NT2/D1 (cell line): ENCODE data around the gene UBAC1.

Source experiments
- DNase-seq: peaks from one replicate; pipeline ENCODE4 v3.0.0-alpha.2; 2011; ENCODE audit warnings: low read depth, low spot score
- H3K27me3 ChIP-seq: 2 replicates; pipeline ENCODE4 v1.6.0; 2011; ENCODE audit warnings: mild to moderate bottlenecking; ENCODE audit not compliant: insufficient read length, insufficient read depth
- H3K36me3 ChIP-seq: 2 replicates; pipeline ENCODE4 v1.6.1; 2011; ENCODE audit warnings: mild to moderate bottlenecking, low read length, mixed read lengths; ENCODE audit not compliant: insufficient read depth, insufficient read length
- H3K4me1 ChIP-seq: 2 replicates; pipeline ENCODE4 v1.5.1; 2011; ENCODE audit not compliant: insufficient read depth, insufficient read length
- H3K4me3 ChIP-seq: 2 replicates; pipeline ENCODE4 v1.5.1; 2011; ENCODE audit warnings: low read depth; ENCODE audit not compliant: insufficient read length
- H3K9ac ChIP-seq: 2 replicates; pipeline ENCODE4 v1.6.0; 2011; ENCODE audit warnings: low read depth; ENCODE audit not compliant: insufficient read length
- H3K9me3 ChIP-seq: 2 replicates; pipeline ENCODE4 v1.5.1; 2011; ENCODE audit warnings: mild to moderate bottlenecking, low read length; ENCODE audit not compliant: insufficient read depth
- SUZ12 ChIP-seq: IDR thresholded peaks from 2 replicates; pipeline ENCODE4 v1.6.1; 2011; ENCODE audit not compliant: insufficient read length, insufficient read depth; ENCODE audit errors: extremely low read depth
- YY1 ChIP-seq: IDR thresholded peaks from 2 replicates; pipeline ENCODE4 v1.6.1; 2011; ENCODE audit not compliant: insufficient read length, insufficient read depth
- ZNF274 ChIP-seq: IDR thresholded peaks from 2 replicates; pipeline ENCODE4 v1.6.1; 2011; ENCODE audit warnings: mild to moderate bottlenecking, low read depth, low read length

UBAC1 gene

GRCh38 chr9:136007276-136007933 lies 46.2 kb upstream of the UBAC1 start:
- no peaks in the 10 kb centered on the region for H3K9me3 ChIP-seq

DNA sequence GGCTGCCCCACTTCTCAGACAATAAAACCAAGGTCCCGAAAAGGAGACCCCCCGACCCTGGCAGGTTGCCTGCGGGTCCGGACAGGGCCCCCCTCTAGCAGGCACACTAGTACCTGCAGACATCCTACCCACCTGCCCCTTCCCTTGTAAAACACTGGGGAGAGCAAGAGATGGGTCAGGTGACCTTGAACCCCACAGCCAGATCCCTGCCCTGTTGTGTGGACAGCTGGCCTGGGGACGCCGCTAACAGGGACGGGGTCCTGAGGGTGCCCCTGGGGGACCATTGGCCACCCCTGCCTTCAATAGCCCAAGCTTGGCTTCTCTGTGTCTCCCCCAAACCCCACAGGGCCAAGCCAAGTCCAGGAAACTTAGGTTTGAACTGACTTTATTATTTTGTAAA lies 45.0 kb upstream of the UBAC1 start:
- DNase-seq = no peak
- no peak overlapping the region for H3K4me3 ChIP-seq
- H3K9ac ChIP-seq = peak overlapping the region; percentile 28
- H3K36me3 ChIP-seq = peaks cover 35% of the 10 kb centered on the region
- H3K27me3 ChIP-seq = no peaks in the 10 kb centered on the region
- no peaks in the 10 kb centered on the region for H3K9me3 ChIP-seq
- peaks cover 72% of the 10 kb centered on the region for H3K4me1 ChIP-seq
- TF ChIP-seq SUZ12 (no peak), ZNF274 (no peak), YY1 (no peak)

More at GRCh38 chr9:136007276-136007933, 46.2 kb upstream of the UBAC1 start:
- no peak for DNase-seq
- Histone ChIP-seq H3K4me1 (peaks cover 78% of the 10 kb centered on the region), H3K27me3 (no peaks in the 10 kb centered on the region), H3K36me3 (peaks cover 47% of the 10 kb centered on the region), H3K4me3 (no peak overlapping the region), H3K9ac (peak overlapping the region; percentile 11)
- TF ChIP-seq SUZ12 (no peak), YY1 (no peak), ZNF274 (no peak)

DNA sequence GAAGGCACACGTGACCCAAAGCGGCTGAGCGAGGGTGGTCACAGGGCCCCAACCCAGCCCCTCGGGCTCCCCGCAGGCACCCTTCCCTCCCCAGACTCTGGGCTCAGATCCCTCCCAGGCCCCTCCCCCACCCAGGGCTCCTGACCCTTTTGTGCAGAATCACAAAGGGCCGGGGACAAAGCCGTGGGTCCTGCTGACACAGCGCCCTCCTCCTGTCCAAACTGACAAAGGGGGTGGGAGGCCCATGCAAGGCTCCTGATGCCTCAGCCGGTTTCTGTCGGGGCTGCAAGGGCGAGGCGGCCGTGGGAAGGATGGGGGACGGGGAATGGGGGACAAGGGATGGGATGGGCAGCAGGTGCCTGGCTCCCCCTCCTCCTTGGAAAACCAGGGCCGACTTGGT lies 43.5 kb upstream of the UBAC1 start:
- peaks cover 66% of the 10 kb centered on the region for H3K4me1 ChIP-seq
- H3K36me3 ChIP-seq = peaks cover 24% of the 10 kb centered on the region
- no peaks in the 10 kb centered on the region for H3K9me3 ChIP-seq
- peak; percentile 86 for DNase-seq
- H3K9ac ChIP-seq = peak overlapping the region; percentile 83
- no peak overlapping the region for H3K4me3 ChIP-seq
- H3K27me3 ChIP-seq = no peaks in the 10 kb centered on the region
- TF ChIP-seq SUZ12 (no peak), YY1 (no peak), ZNF274 (no peak)

DNA sequence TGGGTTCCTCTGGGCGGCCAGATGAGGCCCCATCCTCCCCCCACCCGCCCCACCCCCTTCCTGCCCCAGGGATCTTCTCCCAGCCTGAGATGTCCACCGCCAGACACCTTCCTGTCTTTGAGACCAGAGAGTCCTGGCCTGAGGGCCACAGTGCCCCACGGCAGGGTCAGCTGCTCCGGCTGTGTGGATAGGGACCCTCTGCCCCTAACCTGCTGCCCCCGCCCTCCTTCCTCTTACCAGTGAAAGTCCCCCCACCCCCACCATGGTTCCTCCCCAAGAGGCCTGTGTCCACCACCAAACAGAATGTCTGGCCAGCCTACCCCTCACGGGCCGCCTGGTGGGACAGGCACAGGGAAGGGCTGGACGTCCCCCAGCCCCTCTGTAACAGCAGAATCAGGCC lies 43.0 kb upstream of the UBAC1 start:
- Histone ChIP-seq H3K4me1 (peaks cover 62% of the 10 kb centered on the region), H3K36me3 (peaks cover 19% of the 10 kb centered on the region), H3K9me3 (no peaks in the 10 kb centered on the region), H3K4me3 (no peak overlapping the region), H3K27me3 (no peaks in the 10 kb centered on the region), H3K9ac (peak overlapping the region; percentile 83)
- no peak for TF ChIP-seq YY1
- TF ChIP-seq ZNF274 = no peak
- no peak for TF ChIP-seq SUZ12
- DNase-seq = no peak

DNA sequence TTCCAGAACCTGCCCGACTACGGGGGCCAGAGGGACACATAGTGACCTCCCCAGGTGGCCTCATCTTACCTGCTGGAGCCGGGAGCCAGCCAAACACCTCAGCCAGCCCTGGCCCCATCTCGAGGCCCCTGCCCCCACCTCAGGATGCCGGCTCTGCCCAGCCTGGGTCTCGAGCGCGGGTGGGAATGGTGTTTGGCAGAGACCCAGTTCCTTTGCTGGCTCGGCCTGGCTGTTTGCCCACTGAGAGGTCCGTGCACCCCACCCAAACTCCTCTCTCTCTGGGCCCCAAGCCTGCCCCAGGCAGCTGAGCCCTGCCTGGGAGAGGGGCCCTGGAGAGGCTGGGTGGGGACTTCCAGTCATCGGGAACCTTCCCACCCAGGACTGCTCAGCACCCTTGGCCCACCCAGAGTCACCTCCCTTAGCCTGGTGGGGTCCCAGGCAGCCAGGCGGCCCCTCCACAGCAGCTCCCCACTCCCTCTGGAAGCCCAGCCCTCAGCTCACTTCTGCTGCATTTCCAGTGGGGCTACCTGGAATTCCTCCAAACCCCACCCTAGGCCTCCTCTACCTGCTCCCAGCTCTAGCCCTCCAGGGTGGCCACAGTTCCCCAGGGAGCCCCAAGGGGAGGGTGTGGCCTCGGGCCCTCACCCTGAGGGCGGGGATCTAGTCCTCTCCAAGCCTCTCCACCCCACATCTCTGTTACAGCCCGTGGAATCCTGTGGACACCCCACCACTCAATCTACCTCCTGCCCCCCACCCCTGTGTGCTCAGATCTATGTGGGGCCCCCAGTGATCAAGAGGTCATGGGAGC lies 42.4 kb upstream of the UBAC1 start:
- H3K36me3 ChIP-seq = peaks cover 15% of the 10 kb centered on the region
- no peaks in the 10 kb centered on the region for H3K9me3 ChIP-seq
- H3K27me3 ChIP-seq = no peaks in the 10 kb centered on the region
- peaks cover 57% of the 10 kb centered on the region for H3K4me1 ChIP-seq
- no peak for DNase-seq
- peak overlapping the region; percentile 26 for H3K9ac ChIP-seq
- no peak overlapping the region for H3K4me3 ChIP-seq
- TF ChIP-seq ZNF274 = no peak
- no peak for TF ChIP-seq YY1
- no peak for TF ChIP-seq SUZ12

DNA sequence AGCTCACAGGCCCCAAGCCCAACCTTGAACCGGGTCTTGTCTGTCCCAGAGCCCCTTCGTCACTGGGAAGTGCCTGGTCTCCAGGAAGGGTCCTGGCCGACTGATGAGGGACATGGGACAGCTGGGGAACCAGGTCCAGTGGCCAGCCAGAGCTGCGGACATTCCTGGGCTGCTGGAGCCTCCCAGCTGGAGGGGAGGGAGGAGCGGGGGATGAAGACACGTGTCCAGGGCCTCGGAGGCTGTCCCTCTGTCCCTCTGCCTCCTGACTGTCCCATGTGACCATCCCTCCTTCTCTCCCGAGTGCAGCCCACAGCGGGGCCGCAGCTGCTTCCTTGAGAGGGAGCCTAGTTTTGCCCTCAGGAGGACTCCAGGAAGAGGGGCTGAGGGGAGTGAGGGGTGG lies 41.7 kb upstream of the UBAC1 start:
- H3K9me3 ChIP-seq = no peaks in the 10 kb centered on the region
- no peak for DNase-seq
- H3K4me1 ChIP-seq = peaks cover 51% of the 10 kb centered on the region
- no peak overlapping the region for H3K9ac ChIP-seq
- no peak overlapping the region for H3K4me3 ChIP-seq
- H3K36me3 ChIP-seq = peaks cover 11% of the 10 kb centered on the region
- H3K27me3 ChIP-seq = no peaks in the 10 kb centered on the region
- TF ChIP-seq ZNF274 = no peak

GRCh38 chr9:136002215-136002614 lies 41.0 kb upstream of the UBAC1 start:
- DNase-seq = no peak
- no peak for TF ChIP-seq SUZ12
- H3K9me3 ChIP-seq = no peaks in the 10 kb centered on the region
- H3K36me3 ChIP-seq = peaks cover 6% of the 10 kb centered on the region
- H3K4me3 ChIP-seq = no peak overlapping the region
- no peaks in the 10 kb centered on the region for H3K27me3 ChIP-seq
- no peak overlapping the region for H3K9ac ChIP-seq
- peaks cover 49% of the 10 kb centered on the region for H3K4me1 ChIP-seq
